ENCODE results near the gene MYO7B.
"Not testable (repeated sequence)": the region's sequence is repeated elsewhere in the genome, so short reads cannot be mapped to it uniquely, and the experiment has no call there.

MYO7B gene

DNA sequence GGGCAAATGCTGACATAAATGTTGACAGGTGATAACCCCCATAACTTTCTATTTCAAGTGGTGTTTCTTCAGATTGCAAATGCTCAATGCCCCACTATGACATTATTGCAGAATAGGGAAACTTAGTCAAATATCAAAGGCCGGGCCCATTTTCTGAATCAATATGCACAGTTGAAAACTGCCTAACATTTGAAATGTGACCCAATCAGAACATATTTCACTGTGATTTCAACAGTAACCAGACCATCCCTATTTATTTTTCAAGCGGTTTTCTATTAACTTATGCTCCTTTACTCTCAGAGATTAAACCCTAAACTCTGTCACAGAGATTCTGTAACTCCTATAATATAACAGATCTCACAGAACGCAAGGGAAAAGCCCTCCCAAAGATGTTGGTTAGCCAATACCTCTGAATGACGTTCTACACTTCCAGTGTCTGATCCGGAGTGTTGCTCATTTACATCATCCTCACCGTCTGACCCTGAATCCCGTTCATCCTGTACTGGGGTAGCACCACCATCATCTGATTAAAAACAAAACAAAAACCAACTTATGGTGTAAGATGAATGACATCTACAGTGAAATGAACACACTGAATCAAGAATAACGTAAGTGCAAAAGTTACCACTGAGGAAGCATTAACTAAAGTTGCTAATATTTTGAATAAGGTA is 12.1 kb upstream of the MYO7B start:
- no peak for DNase-seq (ENCODE audit: low read depth in 2 of 2)

GRCh38 chr2:127524198-127524834 is 11.2 kb upstream of the MYO7B start:
- not testable (repeated sequence) for DNase-seq (ENCODE audit: low read depth in 2 of 2)

- DNase-seq (ENCODE audit: low read depth in 2 of 2) = no peak
These were observed 9.8 kb upstream of the MYO7B start for GRCh38 chr2:127525691-127526131.

DNA sequence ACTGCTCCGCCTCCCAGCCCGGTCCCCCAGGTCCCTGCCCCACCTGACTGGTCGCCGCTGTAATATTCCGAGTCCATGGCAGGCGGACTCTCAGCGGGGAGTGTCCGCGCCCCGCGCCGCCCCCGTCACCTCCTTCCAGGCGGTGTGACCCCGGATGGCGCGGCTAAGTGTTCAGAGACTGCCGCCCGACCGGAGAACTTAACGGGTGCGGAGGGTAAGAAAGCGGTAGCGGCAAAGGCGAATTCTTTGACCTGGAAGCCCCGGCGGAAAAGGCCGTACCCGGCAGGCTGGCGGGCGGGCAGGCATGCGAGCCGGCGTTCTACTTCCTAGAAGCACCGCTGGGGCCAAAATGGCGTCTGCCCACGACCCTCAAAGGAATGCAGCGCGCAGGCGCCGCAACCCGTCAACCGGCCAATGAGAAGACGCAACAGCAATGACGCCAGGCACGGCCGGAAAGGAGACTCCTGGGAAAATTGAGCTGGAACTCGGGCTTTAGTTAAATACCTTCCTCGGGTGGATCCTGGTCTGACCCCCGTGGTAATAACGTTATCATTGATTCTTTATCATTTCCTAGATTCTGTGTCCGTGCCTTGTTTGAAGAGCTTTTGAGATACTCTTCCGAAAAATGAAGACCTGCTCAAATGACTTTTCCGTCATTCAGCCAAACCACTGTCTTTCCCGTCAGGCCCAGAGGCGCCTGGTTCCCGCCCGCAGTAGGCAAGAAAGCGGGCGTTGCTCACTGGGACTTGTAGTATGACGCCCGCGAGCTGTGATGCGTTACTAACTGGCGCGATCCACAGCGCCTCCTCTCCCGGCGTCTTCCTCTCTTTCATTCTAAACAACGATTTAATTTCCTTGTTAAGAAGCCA is 9.1 kb upstream of the MYO7B start, which contains the start of gene IWS1:
TSS of gene IWS1 (minus strand) at position 358 of the 869 bp plus-strand sequence. CDS start at position 77, 281 bp downstream.
- DNase-seq (ENCODE audit: low read depth in 2 of 2) = peak; percentile 84

GRCh38 chr2:127527001-127527804 is 8.3 kb upstream of the MYO7B start:
- no peak for DNase-seq (ENCODE audit: low read depth in 2 of 2)

DNA sequence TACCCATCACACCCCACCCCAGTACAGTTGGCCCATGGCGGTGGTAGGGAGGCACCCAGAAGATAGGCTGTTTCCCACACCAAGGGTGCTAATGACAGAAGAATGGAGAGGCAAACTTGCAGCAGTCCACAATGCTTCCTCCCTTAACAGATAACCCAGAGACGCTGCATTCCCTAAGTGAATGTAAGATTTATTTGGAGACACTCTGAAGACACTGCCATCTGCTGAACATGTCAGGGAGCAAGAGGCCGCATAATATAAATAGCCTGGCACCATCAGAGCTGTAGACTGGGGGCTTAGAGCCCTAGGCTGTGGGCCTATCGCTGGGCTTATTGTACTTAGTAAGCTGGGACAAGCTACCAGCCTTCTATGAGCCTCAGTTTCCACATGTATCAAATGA is 7.0 kb upstream of the MYO7B start:
- DNase-seq (ENCODE audit: low read depth in 2 of 2) = no peak

- not testable (repeated sequence) for DNase-seq (ENCODE audit: low read depth in 2 of 2)
These were observed 6.1 kb upstream of the MYO7B start for GRCh38 chr2:127529416-127529815.

DNA sequence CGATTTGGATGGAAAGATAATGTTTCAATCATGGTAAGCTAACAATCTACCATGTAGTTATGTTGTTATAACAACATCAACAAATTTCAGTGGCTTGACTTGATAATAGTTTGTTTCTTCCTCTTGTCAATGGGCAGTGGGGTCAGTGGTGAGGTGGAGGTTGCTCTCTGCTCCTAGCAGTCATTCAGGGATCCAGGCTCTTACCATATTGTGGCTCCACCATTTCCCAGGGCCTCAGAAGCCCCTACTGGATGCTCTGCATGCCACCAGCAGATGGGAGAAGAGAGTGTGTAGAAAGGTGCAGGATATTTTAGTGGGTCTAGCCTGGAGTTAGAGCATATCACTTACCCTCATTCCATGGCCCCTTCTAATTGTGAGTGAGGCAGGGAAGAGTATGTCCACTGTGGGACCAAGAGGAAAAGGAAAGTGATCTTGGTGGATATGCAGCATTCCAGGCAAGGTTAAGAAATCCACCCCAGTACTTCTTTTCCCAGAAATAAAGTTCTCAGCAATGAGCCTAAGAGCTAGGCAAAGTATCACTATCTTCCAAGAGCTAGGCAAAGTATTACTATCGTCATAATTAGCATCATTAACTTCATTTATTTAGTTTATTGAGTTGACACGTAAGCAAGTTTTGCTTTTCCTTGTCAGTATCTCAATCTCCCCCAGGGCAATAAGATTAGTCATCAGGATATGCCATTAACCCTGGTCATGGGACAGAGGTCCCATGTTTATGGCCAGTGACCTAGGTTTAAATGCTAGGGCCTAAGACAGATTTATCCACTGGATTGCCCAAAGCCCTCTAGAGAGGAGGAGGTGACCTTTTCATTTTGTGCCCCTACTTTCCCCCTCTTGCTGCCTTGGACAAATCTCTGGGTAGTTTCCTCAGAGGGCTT is 5.0 kb upstream of the MYO7B start:
- no peak for DNase-seq (ENCODE audit: low read depth in 2 of 2)

- no peak for DNase-seq (ENCODE audit: low read depth in 2 of 2)
These were observed 4.2 kb upstream of the MYO7B start for GRCh38 chr2:127531221-127531648.

DNA sequence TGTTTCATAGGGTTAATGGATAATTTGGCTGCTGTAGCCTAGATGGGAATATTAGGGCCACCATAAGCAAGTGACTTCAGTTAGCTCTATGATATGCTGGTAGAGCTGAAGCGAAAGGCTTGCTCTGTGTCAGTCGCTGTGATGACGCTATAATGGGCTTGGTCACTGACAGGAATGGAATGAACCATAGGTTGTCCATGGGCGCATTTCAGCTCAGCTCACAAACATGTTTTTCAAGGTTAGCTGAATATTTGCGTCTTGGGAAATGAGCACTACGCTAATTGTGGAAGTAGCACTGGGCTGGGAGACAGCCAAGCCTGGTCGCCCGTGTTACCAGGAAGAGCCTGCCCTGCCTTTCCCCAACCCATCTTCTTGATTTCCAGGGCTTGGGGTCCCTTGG is 3.2 kb upstream of the MYO7B start:
- DNase-seq (ENCODE audit: low read depth in 2 of 2) = no peak

DNA sequence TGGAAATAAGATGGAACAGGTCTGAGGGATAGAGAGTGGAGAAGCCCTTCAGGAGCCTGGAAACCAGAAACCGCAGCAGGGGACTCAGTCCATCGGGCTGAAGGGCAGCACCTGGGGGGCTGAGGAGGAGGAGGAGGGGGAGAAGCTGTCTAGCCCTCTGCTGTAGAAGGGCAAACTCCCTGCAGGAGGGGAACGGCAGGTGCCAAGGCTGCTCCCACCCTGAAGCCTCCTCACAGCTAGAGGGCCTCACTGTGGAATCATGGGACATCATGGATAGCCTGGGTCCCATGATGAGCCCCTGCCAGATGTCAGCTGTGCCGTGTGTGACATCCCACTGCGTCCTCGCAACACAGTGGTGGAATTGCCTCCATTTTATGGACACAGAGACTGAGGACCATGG is 435 bp downstream of the MYO7B start:
- DNase-seq (ENCODE audit: low read depth in 2 of 2) = no peak

GRCh38 chr2:127536707-127537541 is 1.4 kb downstream of the MYO7B start:
- no peak for DNase-seq (ENCODE audit: low read depth in 2 of 2)

GRCh38 chr2:127537644-127538043 is 2.2 kb downstream of the MYO7B start:
- DNase-seq (ENCODE audit: low read depth in 2 of 2) = no peak

GRCh38 chr2:127541809-127542208 is 6.3 kb downstream of the MYO7B start:
- no peak for DNase-seq (ENCODE audit: low read depth in 2 of 2)

- no peak for DNase-seq (ENCODE audit: low read depth in 2 of 2)
These were observed 6.7 kb downstream of the MYO7B start for GRCh38 chr2:127542231-127542630.

DNA sequence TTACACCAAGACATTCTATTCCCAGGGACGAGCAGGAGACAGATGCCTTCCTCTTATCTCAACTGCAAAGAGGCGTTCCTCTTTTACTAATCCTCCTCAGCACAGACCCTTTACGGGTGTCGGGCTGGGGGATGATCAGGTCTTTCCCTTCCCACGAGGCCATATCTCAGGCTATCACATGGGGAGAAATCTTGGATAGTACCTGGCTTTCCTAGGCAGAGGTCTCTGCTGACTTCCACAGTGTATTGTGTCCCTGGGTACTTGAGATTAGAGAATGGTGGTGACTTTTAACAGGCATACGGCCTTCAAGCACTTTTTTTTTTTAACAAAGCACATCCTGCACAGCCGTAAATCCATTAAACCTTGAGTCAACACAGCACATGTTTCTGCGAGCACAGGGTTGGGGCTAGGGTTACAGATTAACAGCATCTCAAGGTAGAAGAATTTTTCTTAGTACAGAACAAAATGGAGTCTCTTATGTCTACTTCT is 7.6 kb downstream of the MYO7B start:
- not testable (repeated sequence) for DNase-seq (ENCODE audit: low read depth in 2 of 2)

- no peak for DNase-seq (ENCODE audit: low read depth in 2 of 2)
These were observed 9.7 kb downstream of the MYO7B start for GRCh38 chr2:127545189-127545588.

- no peak for DNase-seq (ENCODE audit: low read depth in 2 of 2)
These were observed 10.3 kb downstream of the MYO7B start for GRCh38 chr2:127545796-127546195.

DNA sequence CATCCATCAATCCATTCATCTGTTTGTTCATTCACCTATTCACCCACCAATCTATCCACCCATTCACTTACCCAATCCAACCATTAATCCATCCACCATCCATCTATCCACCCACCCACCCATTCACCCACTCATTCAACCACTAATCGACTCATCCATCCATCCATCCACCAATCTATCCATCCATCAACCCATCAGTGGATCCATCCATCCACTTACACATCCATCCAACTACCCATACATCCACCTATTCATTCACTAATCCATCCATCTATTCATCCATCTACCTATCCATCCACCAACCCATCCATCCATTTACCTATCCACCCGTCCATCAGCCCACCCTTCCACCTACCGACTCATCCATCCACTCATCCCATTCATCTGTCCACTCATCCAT is 11.3 kb downstream of the MYO7B start:
- no peak for DNase-seq (ENCODE audit: low read depth in 2 of 2)

Measured in stimulated activated CD4-positive, alpha-beta T cell treated with anti-CD3 and anti-CD28 coated beads, Interleukin-1b, Interleukin-23, amount 100 ng/mL, for 4 hours (primary cell).